Hematopoietic multipotent progenitor cell (in vitro differentiated cells): Measurements from ENCODE around the gene TMEM222. TPM values are rescaled to one million over a fixed set of nuclear protein-coding genes. Genes with fewer than 3 reads are reported as not detected.
"Not testable (repeated sequence)": the region's sequence is repeated elsewhere in the genome, so short reads cannot be mapped to it uniquely, and the experiment has no call there.

ENCODE experiments used
- DNase-seq, 3 donors: peaks; one replicate each; pipeline ENCODE4 v3.0.0-alpha.2; 2011 to 2015; ENCODE audit warnings: low read depth in 2 of 3, low spot score in 2 of 3
- total RNA-seq: library from RNA; depleted of rRNA; stranded (reverse); fragments of >200 nt; gene quantifications from one replicate; pipeline ENCODE4 v1.2.3, GENCODE V29; 2012

TMEM222 gene, protein sequence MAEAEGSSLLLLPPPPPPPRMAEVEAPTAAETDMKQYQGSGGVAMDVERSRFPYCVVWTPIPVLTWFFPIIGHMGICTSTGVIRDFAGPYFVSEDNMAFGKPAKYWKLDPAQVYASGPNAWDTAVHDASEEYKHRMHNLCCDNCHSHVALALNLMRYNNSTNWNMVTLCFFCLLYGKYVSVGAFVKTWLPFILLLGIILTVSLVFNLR
- total RNA-seq, result 40.1 TPM

DNA sequence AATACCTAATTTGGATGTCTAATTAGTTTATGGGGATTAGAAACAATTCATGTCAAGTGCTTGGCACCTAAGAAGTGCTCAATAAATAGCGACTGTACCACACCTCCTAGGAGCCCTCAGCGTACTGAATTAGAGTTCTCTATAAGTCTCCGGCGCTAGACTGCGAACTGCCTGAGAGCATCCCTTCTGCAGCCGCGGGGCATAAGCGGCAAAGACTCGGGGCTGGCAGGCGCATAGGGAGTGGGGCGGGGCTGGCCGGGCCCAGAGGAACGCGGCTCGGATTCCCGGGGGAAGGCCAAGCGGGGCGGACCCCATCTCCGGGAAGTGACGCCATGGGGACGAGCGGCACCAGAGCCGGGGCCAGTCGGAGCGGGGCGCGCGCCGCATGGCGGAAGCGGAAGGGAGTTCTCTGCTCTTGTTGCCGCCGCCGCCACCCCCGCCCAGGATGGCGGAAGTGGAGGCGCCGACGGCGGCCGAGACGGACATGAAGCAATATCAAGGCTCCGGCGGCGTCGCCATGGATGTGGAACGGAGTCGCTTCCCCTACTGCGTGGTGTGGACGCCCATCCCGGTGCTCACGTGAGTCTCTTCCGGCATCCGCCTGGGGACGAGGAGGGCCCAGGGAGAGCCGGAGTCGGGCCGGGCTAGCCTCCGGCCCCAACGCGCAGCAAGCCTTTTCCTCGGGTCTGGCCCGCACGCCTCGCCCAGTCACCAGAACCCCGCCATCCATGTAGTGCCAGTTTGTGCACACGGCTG is at the start of gene TMEM222:
Gene TMEM222, plus strand, starts transcription at position 351 of the 756 bp plus-strand sequence. Its CDS starts 35 bp downstream, at position 386.
- peak; percentile 96 to 99 (median 99) for DNase-seq

- no peak for DNase-seq
Measured at GRCh38 chr1:27274204-27274603, 47.8 kb upstream of the TMEM222 start.

GRCh38 chr1:27275696-27276095 is 46.3 kb upstream of the TMEM222 start:
- DNase-seq, result no peak

DNA sequence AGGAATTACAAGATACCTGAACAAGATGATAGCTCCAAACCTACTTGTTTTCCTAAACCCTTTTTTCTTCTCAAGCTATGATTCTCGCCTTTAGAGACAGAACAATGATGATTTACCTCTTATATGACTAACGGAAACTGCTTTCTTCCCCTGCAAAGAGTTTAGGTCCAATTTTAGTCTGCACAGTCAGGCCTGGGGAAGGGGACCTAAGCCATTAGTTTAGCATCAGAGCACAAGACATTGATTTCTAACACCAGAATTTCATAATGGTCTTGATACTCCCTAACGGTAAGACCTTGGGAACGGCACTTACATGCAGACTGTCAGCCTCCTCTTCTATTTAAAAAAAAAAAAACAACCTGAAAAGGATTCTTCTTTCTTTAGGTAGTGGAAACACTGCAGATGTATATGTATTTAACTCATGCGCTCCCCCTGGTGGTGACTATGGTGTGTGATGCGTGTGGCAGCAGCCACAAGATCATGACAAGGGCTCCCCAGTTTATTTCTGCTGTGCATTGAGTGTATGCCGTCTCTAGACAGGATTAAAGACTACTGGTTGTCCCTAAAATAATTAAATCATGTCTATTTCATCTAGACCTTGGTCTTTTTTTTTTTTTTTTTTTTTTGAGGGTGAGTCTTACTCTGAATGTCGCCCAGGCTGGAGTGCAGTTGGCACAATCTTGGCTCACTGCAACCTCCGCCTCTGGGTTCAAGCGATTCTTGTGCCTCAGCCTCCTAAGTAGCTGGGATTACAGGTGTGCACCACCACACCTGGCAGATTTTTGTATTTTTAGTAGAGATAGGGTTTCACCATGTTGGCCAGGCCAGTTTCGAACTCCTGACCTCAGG is 37.3 kb upstream of the TMEM222 start:
- DNase-seq, result peak; percentile 65 to 92 (median 80)

DNA sequence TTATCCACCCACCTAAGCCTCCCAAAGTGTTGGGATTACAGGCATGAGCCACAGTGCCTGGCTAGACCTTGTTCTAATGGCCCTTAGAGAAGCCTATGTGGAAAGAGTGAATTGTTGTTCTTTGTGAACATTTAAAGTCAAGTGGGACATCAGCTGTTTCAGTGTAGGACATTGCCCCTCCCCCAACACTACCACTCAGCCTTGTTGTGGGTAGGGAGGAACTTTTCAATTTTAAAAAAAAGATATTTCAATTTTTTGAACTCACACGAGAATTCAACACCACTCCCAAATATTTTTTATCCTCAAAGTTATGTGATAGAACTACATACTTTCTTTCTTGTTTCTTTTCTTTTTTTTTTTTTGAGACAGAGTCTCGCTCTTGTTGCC is 36.7 kb upstream of the TMEM222 start:
- no peak for DNase-seq

GRCh38 chr1:27285821-27286220 is 36.1 kb upstream of the TMEM222 start:
- DNase-seq, result not testable (repeated sequence)

DNA sequence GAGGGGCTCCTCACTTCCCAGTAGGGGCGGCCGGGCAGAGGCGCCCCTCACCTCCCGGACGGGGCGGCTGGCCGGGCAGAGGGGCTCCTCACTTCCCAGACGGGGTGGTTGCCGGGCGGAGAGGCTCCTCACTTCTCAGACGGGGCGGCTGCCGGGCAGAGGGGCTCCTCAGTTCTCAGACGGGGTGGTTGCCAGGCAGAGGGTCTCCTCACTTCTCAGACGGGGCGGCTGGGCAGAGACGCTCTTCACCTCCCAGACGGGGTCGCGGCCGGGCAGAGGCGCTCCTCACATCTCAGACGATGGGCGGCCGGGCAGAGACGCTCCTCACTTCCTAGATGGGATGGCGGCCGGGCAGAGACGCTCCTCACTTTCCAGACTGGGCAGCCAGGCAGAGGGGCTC is 32.8 kb upstream of the TMEM222 start:
- DNase-seq, result not testable (repeated sequence)

- no peak for DNase-seq
Measured at GRCh38 chr1:27290581-27290980, 31.4 kb upstream of the TMEM222 start.

- no peak for DNase-seq
Measured at GRCh38 chr1:27292106-27292505, 29.9 kb upstream of the TMEM222 start.

- no peak for DNase-seq
Measured at GRCh38 chr1:27293915-27294314, 28.0 kb upstream of the TMEM222 start.

DNA sequence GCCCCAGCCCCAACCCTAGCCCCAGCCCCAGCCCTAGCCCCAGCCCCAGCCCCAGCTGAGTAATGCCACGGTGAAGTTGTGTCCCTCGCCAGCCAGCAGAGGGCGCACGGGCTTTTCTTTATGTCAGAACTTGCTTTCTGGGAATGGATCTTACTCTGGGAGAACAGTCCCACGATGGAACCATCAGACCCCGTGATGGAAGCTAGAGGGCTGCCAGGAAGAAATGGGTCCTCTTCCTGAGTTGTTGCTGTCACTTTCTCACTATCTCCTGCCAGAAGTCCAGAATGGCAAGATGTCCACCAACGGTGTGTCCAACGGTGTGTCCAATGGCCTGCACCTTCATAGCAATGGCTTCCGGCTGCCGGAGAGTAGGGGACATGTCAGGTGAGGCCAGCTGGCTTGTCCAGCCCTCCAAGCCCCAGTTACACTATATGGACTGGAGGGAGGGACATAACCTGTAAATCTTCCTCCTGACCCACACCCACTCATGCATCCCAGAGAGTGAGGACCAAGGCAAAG is 25.1 kb upstream of the TMEM222 start:
- peak; percentile 33 to 57 (median 42) for DNase-seq

DNA sequence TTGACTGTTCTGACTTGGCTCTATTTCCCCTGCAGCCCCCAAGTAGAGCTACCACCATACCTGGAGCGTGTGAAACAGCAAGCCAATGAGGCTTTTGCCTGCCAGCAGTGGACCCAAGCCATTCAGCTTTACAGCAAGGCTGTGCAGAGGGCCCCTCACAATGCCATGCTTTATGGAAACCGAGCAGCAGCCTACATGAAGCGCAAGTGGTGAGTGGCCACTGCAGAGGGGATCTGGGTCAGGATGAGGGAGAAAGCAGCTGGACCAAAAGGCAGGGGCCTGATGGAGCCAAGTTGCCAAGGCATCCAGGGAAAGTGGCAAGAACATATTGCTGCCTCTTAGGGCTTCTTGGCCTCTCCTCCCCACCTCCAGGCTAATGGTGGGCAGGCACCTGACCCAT is 24.1 kb upstream of the TMEM222 start:
- no peak for DNase-seq

DNA sequence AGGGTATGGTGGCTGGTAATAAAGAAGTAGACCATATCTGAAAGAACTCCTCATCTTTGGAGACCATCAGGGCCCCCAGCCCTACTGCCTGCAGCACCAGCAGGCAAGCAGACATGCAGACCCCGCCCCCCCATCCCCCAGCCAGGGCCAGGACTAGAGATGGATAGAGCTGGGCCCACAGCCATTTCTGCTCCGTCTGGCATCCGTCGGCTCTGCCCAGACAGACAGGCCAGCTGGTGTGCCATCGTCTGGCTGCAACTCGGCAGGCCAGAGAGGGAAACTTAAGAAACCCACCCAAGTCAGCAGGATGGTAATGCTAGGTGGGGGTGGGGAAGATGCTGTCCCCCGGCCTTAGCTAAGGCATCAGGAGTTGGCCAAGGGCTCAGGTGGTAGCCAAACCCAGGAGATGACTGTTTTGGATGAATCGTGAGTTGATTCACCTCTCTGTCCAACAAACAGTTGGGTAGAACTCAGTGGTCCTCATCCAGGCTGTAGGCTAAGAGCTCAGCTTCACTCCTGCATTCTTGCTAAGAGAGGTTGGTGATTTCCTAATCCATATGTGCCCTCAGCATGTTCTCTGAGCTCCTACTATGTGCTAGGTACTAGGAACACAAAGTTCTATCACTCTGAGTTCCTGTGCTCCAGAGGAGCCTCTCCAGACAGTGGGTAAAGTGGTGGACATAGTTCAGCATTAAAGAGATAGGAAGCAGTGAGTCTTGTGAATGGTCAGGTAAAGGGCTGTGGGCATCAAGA is 23.2 kb upstream of the TMEM222 start:
- no peak for DNase-seq

DNA sequence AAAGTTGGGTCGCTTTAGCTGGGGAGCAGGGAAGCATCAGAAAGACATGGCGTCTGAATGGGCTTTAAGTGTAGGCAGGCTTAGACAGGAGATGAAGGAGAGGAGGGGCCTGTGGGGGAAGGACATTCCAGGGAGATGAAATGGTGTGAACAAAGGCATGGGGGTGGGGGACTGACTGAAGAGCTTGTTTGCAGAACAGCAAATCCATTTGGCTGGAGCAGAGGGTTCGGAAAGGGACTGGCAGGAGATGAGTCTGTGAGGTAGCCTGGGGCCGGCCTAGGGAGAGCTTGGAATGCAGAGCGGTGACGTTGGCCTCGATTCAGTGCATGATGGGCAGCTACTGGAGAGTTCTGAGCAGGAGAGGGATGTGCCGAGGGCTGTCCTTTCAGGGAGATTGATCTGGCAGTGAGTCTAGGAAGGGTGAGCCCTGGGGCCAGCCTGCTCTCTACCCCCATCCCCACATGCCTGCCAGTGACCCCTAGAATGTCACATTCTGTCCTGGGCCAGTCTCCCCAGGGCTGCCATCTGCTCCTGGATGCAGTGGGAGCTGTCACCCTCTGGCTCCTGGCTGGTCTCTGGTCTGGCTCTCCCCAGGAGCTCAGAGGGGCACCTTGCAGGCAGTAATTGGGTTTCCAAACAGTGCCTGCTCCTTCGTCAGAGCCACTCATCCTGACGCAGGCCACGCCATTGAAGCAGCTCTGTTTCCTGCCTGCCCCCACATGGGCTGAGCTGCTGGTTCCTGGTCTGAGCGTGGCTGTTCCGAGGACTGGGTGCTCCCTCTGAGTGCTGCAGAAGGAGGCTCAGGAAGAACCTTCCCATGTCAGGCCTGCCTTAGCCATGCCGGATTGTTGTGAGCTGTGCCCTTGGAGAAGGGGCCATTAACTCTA is 22.3 kb upstream of the TMEM222 start:
- DNase-seq, result peak in 2 of 3 donors; percentile 9 to 13

DNA sequence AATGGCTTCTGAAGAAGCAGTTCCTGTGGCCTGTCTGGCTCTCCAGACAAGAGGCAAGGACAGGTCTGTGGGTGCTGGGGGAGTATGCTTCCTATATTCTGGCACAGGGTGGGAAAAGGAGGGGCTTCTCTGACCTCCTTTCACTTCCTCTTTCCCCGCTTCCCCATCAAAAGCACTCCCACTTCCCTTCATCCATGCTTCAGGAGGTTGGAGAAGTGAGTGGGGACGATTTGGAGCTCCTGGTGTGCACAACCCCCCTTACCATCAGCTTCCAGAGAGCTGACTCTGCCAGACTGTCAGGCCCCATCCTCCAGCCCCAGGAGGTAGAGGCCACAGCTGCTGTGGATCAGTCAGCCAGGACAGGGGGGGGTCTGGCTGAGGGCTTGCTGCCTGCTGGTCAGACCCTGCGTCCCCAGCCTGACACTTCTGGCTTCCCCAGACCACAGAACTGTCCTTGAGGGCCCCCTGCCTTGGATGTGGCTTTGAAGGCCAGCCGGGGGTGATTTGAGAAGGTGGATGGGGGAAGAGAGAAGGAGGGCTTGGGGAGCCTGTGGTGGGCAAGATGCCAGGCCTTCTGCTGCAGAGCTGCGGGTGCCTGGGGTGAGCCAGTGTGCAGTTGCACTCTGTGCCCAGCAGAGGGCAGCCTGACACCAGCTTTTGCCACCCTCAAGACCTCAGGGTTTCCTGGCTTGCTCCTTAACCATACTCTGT is 21.5 kb upstream of the TMEM222 start:
- peak; percentile 79 to 92 (median 91) for DNase-seq

- no peak for DNase-seq
Measured at GRCh38 chr1:27301052-27301422, 20.9 kb upstream of the TMEM222 start.

GRCh38 chr1:27301582-27302199 is 20.3 kb upstream of the TMEM222 start:
- DNase-seq, result no peak

GRCh38 chr1:27302612-27303011 is 19.4 kb upstream of the TMEM222 start:
- no peak for DNase-seq
